Endothelial cell of umbilical vein (primary cell): ENCODE measurements around the gene SKP1. TPM values are rescaled to one million over a fixed set of nuclear protein-coding genes. Genes with fewer than 3 reads are reported as not detected.

Experiments
- BruUV-seq: library from RNA; stranded (reverse); fragments of 400-500 nt; replicated peaks from 2 replicates; lab custom pipeline; 2021; lab: Mats Ljungman, UMichigan
- CTCF ChIA-PET: fragments of 300-600, 350-600 bp; sonication (Branson Sonifier 250); formaldehyde crosslinking; loops from one replicate; lab custom pipeline; 2021; ENCODE audit warnings: antibody characterized with exemption, inconsistent platforms; lab: Charles Lee
- POLR2A ChIA-PET: fragments of 300-600, 350-600 bp; sonication (Branson Sonifier 250); formaldehyde crosslinking; loops from one replicate; lab custom pipeline; 2021; ENCODE audit warnings: antibody characterized with exemption, inconsistent platforms; lab: Charles Lee
- DNase-seq: peaks from one replicate; pipeline ENCODE4 v3.0.0-alpha.2; 2011; ENCODE audit warnings: low read depth, low spot score
- FAIRE-seq: peaks from 2 replicates; lab custom pipeline; 2011; peaks lifted over from hg19 to GRCh38; lab: Jason Lieb, UNC
- H2AFZ ChIP-seq: 2 replicates; pipeline ENCODE4 v1.6.0; 2012; ENCODE audit warnings: low read depth, low read length, control low read depth, inconsistent platforms
- H3K27ac ChIP-seq: 2 replicates; pipeline ENCODE4 v1.5.1; 2011; ENCODE audit warnings: low read depth, mild to moderate bottlenecking, control low read depth, low read length, moderate library complexity; ENCODE audit not compliant: insufficient read depth
- H3K27me3 ChIP-seq, 2 experiments: 2 replicates each; pipeline versions ENCODE4 v1.6.0 to v1.6.1; 2011; ENCODE audit warnings: low read length in 2 of 2, mixed read lengths in 1 of 2; ENCODE audit not compliant: control insufficient read depth in 2 of 2, insufficient read depth in 2 of 2
- H3K36me3 ChIP-seq, 2 experiments: 2 replicates in 1 of 2; 3 replicates in 1 of 2; pipeline ENCODE4 v1.5.1; 2011; ENCODE audit warnings: low read length in 2 of 2, mild to moderate bottlenecking in 1 of 2, moderate library complexity in 1 of 2; ENCODE audit not compliant: control insufficient read depth in 2 of 2, insufficient read depth in 2 of 2; ENCODE audit errors: extremely low read depth in 1 of 2
- H3K4me1 ChIP-seq: 3 replicates; pipeline ENCODE4 v1.5.1; 2011; ENCODE audit warnings: mild to moderate bottlenecking, low read length; ENCODE audit not compliant: control insufficient read depth, insufficient read depth; ENCODE audit errors: extremely low read depth
- H3K4me2 ChIP-seq: 2 replicates; pipeline ENCODE4 v1.6.1; 2011; ENCODE audit warnings: low read length, control low read depth, mixed read lengths; ENCODE audit not compliant: insufficient read depth
- H3K4me3 ChIP-seq, 3 experiments: fragments of 200-600 bp in 1 of 3; sonication (generic), shearing (Covaris generic) in 1 of 3; replicated peaks in 1 of 3; 2 replicates each; pipeline ENCODE4 v1.5.1; 2011 to 2016; ENCODE audit warnings: control low read depth in 3 of 3, low read length in 3 of 3, mild to moderate bottlenecking in 2 of 3, inconsistent platforms in 1 of 3, low read depth in 1 of 3, moderate library complexity in 1 of 3; ENCODE audit not compliant: insufficient read depth in 1 of 3
- H3K79me2 ChIP-seq: 2 replicates; pipeline ENCODE4 v1.6.0; 2012; ENCODE audit warnings: low read length, inconsistent platforms; ENCODE audit not compliant: control insufficient read depth, insufficient read depth
- H3K9ac ChIP-seq: replicated peaks from 2 replicates; pipeline ENCODE3; 2011; ENCODE audit warnings: low read length, control low read depth; ENCODE audit not compliant: insufficient read depth; ENCODE audit errors: extremely low read depth
- H3K9me1 ChIP-seq: replicated peaks from 3 replicates; pipeline ENCODE4 v1.6.0; 2011; ENCODE audit warnings: mild to moderate bottlenecking, low read length; ENCODE audit not compliant: control insufficient read depth, insufficient read depth; ENCODE audit errors: extremely low read depth
- H3K9me3 ChIP-seq: replicated peaks from 2 replicates; pipeline ENCODE4 v1.5.1; 2012; ENCODE audit warnings: low read length, inconsistent platforms; ENCODE audit not compliant: control insufficient read depth, insufficient read depth
- H4K20me1 ChIP-seq: replicated peaks from 2 replicates; pipeline ENCODE3; 2011; ENCODE audit warnings: mild to moderate bottlenecking, low read length; ENCODE audit not compliant: control insufficient read depth, insufficient read depth; ENCODE audit errors: extremely low read depth
- CTCF ChIP-seq, 2 donors: IDR thresholded peaks; 1 replicate in 1 of 2; 2 replicates in 1 of 2; pipeline ENCODE4 v1.5.1; 2011; ENCODE audit warnings: low read length in 2 of 2, mild to moderate bottlenecking in 2 of 2, moderate library complexity in 2 of 2, control low read depth in 1 of 2, inconsistent platforms in 1 of 2, low read depth in 1 of 2; ENCODE audit not compliant: insufficient read depth in 1 of 2; ENCODE audit errors: extremely low read depth in 1 of 2
- EZH2 ChIP-seq: IDR thresholded peaks from 2 replicates; pipeline ENCODE4 v1.6.1; 2012; ENCODE audit warnings: borderline replicate concordance, low read depth, mild to moderate bottlenecking, moderate library complexity, low read length, inconsistent platforms; ENCODE audit not compliant: severe bottlenecking
- FOS ChIP-seq: IDR thresholded peaks from 2 replicates; pipeline ENCODE4 v1.6.1; 2011; ENCODE audit warnings: mild to moderate bottlenecking, low read length, moderate library complexity, borderline replicate concordance; ENCODE audit not compliant: insufficient read depth
- GATA2 ChIP-seq: IDR thresholded peaks from 2 replicates; pipeline ENCODE4 v1.7.0; 2011; ENCODE audit warnings: low read depth, mild to moderate bottlenecking, moderate library complexity, mixed read lengths, low read length; ENCODE audit not compliant: insufficient read length, insufficient read depth
- JUN ChIP-seq: IDR thresholded peaks from 2 replicates; pipeline ENCODE4 v1.6.1; 2011; ENCODE audit warnings: borderline replicate concordance, low read depth; ENCODE audit not compliant: insufficient read length, insufficient read depth
- MAX ChIP-seq: IDR thresholded peaks from 2 replicates; pipeline ENCODE4 v1.6.1; 2011; ENCODE audit not compliant: insufficient read depth, insufficient read length
- MYC ChIP-seq: IDR thresholded peaks from one replicate; pipeline ENCODE4 v1.6.1; 2011; ENCODE audit warnings: mild to moderate bottlenecking, low read depth, low read length
- POLR2A ChIP-seq: IDR thresholded peaks from 2 replicates; pipeline ENCODE4 v1.6.1; 2012; ENCODE audit warnings: low read depth, mild to moderate bottlenecking, control low read depth, low read length
- POLR2AphosphoS5 ChIP-seq: IDR thresholded peaks from 2 replicates; pipeline ENCODE4 v1.6.1; 2012; ENCODE audit warnings: low read depth, mild to moderate bottlenecking, control low read depth, low read length, moderate library complexity; ENCODE audit not compliant: insufficient read depth
- dilution Hi-C: fragments of 300-500 bp; cut with MboI; formaldehyde crosslinking; loops from one replicate; pipeline ENCODE4 v1.15.0; 2019; ENCODE audit warnings: low sequenced_read_pairs; ENCODE audit not compliant: extremely low pct_ligation_motif_present
- intact Hi-C: fragments of 100-400 bp; cut with micrococcal nuclease; formaldehyde crosslinking; loops from one replicate; pipeline ENCODE4 v1.10.0; 2022
- polyA plus RNA-seq, 4 experiments: library from polyadenylated mRNA; depleted of rRNA in 3 of 4; stranded (reverse) in 3 of 4; unstranded in 1 of 4; fragments of >200 nt; gene quantifications; 2 replicates each; pipeline versions ENCODE4 v1.2.1 to v1.2.3, GENCODE V29; 2011 to 2012; ENCODE audit warnings: missing spikeins in 1 of 4
- total RNA-seq: library from RNA; stranded (reverse); gene quantifications from 2 replicates; pipeline ENCODE4 v1.2.3, GENCODE V29; 2021

Gene SKP1
- total and polyA plus RNA-seq, 2 donors (not counting 3 experiments of a cell fraction or from before 2014, with no cell fraction given) = 214 to 320 TPM

GRCh38 chr5:134142806-134143205, 33.9 kb downstream of the SKP1 start:
- intact Hi-C loops = no loop called here

GRCh38 chr5:134142052-134142451, 34.7 kb downstream of the SKP1 start:
- TF ChIP-seq EZH2 (no peak), MYC (no peak), POLR2AphosphoS5 (no peak), MAX (no peak), CTCF (IDR thresholded peaks at IDR 0.05; ENCODE audit: extremely low read depth in 1 of 2, insufficient read depth in 1 of 2, low read depth in 1 of 2, low read length in 2 of 2) (no peak), POLR2A (no peak), JUN (no peak), GATA2 (no peak), FOS (no peak)
- no peak for FAIRE-seq
- H3K9me1 ChIP-seq = no peaks in the 10 kb centered on the region
- H3K9ac ChIP-seq = no peak overlapping the region
- CTCF ChIA-PET = interaction anchor here (3.0 to 15.2 kb wide), 5 partner anchors 12 to 100 kb away, joined by 19 to 517 read pairs (median 50); no protein-coding TSS in a partner anchor
- H3K4me3 ChIP-seq = no peak overlapping the region
- no peak overlapping the region for H3K27ac ChIP-seq
- no peaks in the 10 kb centered on the region for H3K27me3 ChIP-seq
- intact Hi-C loops = no loop called here
- dilution Hi-C loops = no loop called here
- H3K79me2 ChIP-seq = peaks cover 7% of the 10 kb centered on the region
- no TSS peak for BruUV-seq
- no peaks in the 10 kb centered on the region for H3K9me3 ChIP-seq
- H3K36me3 ChIP-seq = peaks cover 4 to 30% of the 10 kb centered on the region in 2 experiments
- POLR2A ChIA-PET = interaction anchor here (0.6 kb wide), 1 partner anchor 469 kb away, joined by 4 read pairs; no protein-coding TSS in a partner anchor
- no peaks in the 10 kb centered on the region for H3K4me1 ChIP-seq
- no peak overlapping the region for H3K4me2 ChIP-seq
- no peaks in the 10 kb centered on the region for H4K20me1 ChIP-seq
- no peak for DNase-seq
- H2AFZ ChIP-seq = no peak overlapping the region

More at GRCh38 chr5:134142806-134143205, 33.9 kb downstream of the SKP1 start:
- no peak overlapping the region for H3K27ac ChIP-seq
- POLR2A ChIA-PET = no interaction called here
- no peaks in the 10 kb centered on the region for H3K4me1 ChIP-seq
- H3K9ac ChIP-seq = no peak overlapping the region
- CTCF ChIA-PET = interaction anchor here (1.1 to 15.2 kb wide), 4 partner anchors 11 to 101 kb away, joined by 4 to 517 read pairs (median 78); no protein-coding TSS in a partner anchor
- H3K9me1 ChIP-seq = no peaks in the 10 kb centered on the region
- H2AFZ ChIP-seq = no peak overlapping the region
- no peaks in the 10 kb centered on the region for H3K9me3 ChIP-seq
- FAIRE-seq = no peak
- DNase-seq = no peak
- peaks cover 7% of the 10 kb centered on the region for H3K79me2 ChIP-seq
- TF ChIP-seq MAX (no peak), GATA2 (no peak), POLR2AphosphoS5 (no peak), POLR2A (no peak)
- no peak overlapping the region for H3K4me3 ChIP-seq
- no peak overlapping the region for H3K4me2 ChIP-seq
- H4K20me1 ChIP-seq = no peaks in the 10 kb centered on the region
- dilution Hi-C loops = no loop called here
- peaks cover 4 to 32% of the 10 kb centered on the region in 2 experiments for H3K36me3 ChIP-seq
- BruUV-seq = no TSS peak
- no peaks in the 10 kb centered on the region for H3K27me3 ChIP-seq
